ENCODE measurements around the gene TMEM132C. TPM values are rescaled to one million over a fixed set of nuclear protein-coding genes. Genes with fewer than 3 reads are reported as not detected.

The TMEM132C gene
- total and polyA plus RNA-seq, 2 of the 8 experiments (the other 6 are each of a cell fraction or from before 2014, with no cell fraction given): 0.23 to 0.76 TPM

DNA sequence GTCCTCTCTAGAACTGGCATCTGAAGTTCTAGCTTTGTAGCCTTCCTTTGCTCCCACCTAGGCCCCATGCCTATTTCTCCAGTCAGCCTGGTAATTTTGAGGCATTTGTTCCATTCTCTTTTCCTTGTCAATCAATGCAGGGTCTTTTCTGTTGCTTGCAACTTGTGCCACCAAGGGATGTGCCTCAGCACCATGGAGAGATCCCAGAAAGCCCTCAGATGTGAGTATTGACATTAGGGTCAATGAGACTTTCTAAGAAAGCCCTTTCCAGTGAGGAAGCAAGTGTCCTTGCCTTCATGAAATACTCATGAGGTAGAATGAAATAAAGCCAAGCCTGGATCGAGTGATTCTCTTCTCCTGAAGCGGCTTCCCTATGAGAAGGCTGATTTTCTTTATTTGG is 342.9 kb downstream of the TMEM132C start:
- H3K79me2 ChIP-seq (ENCODE audit: control insufficient read depth in 1 of 2, insufficient read depth in 2 of 2, low read length in 2 of 2): no peaks in the 10 kb centered on the region
- H3K27ac ChIP-seq (ENCODE audit: low read depth, low read length): no peak overlapping the region
- no peaks in the 10 kb centered on the region for H3K9me3 ChIP-seq (ENCODE audit: insufficient read depth in 2 of 2, low read depth in 1 of 2, low read length in 1 of 2)
- H3K18ac ChIP-seq (ENCODE audit: extremely low read depth, low read length): no peak overlapping the region
- WGBS, 2 experiments (ENCODE audit: extremely low coverage in 1 of 2, insufficient coverage in 1 of 2, insufficient read length in 1 of 2, insufficient replicate concordance in 2 of 2, low coverage in 1 of 2, low lambda C conversion rate in 2 of 2, missing lambda C conversion rate in 1 of 2): 100% methylated on average over 2 of the region's 2 CpGs; no CpG with 5 or more reads in 1 of the 2 experiments
- H3K4me3 ChIP-seq (ENCODE audit: extremely low read depth in 1 of 4, insufficient read depth in 2 of 4, low read depth in 3 of 4, low read length in 4 of 4): no peak overlapping the region
- H3K23ac ChIP-seq (ENCODE audit: insufficient read length): no peak overlapping the region
- TF ChIP-seq TEAD4 (IDR thresholded peaks at IDR 0.05; ENCODE audit: low read depth, low read length) (no peak), EP300 (IDR thresholded peaks at IDR 0.05; ENCODE audit: borderline replicate concordance in 1 of 2, low read depth in 2 of 2, low read length in 2 of 2) (no peak), SIN3A (conservative IDR thresholded peaks at IDR 0.05 in 1 of 2, IDR thresholded peaks at IDR 0.05 in 1 of 2; ENCODE audit: low read depth in 1 of 2, low read length in 2 of 2) (peak in 1 of 2 experiments; percentile 74; a peak in 1 of 4 replicates), CEBPB (IDR thresholded peaks at IDR 0.05; ENCODE audit: low read depth, low read length) (no peak)
- ChIA-PET POLR2A (ENCODE audit: partially characterized antibody) (no interaction called here), CTCF (ENCODE audit: partially characterized antibody) (interaction anchor here (0.7 to 1.9 kb wide), 5 partner anchors 12 to 367 kb away, joined by 3 to 5 read pairs (median 3); no protein-coding TSS in a partner anchor)
- H4K8ac ChIP-seq (ENCODE audit: extremely low read depth, insufficient read depth, low read length): no peak overlapping the region
- no peak overlapping the region for H3K9ac ChIP-seq (replicated peaks in 1 of 4; ENCODE audit: extremely low read depth in 1 of 4, low read depth in 3 of 4, low read length in 3 of 4)
- H4K5ac ChIP-seq (ENCODE audit: insufficient read length, low read depth, low read length): no peak overlapping the region
- no peaks in the 10 kb centered on the region for H4K20me1 ChIP-seq (replicated peaks in 1 of 2; ENCODE audit: control insufficient read depth in 1 of 2, insufficient read depth in 2 of 2, low read length in 2 of 2)
- H3K56ac ChIP-seq (replicated peaks; ENCODE audit: insufficient read length, low read depth, low read length): no peak overlapping the region
- no peaks in the 10 kb centered on the region for H3K79me1 ChIP-seq (ENCODE audit: low read depth, low read length)
- no peak overlapping the region for H2BK5ac ChIP-seq (ENCODE audit: low read depth, low read length)
- no peak overlapping the region for H4K91ac ChIP-seq (replicated peaks; ENCODE audit: insufficient read length, low read length)
- H2AK5ac ChIP-seq (ENCODE audit: low read depth, low read length): no peak overlapping the region
- H3K14ac ChIP-seq (ENCODE audit: insufficient read length): no peak overlapping the region
- no peak overlapping the region for H2BK12ac ChIP-seq (ENCODE audit: low read depth, low read length)
- FAIRE-seq (peak; percentile 45), DNase-seq (ENCODE audit: low read depth in 1 of 2, low spot score in 2 of 2) (peak in 1 of 2 experiments; percentile 52)
- H3K36me3 ChIP-seq (ENCODE audit: control insufficient read depth in 2 of 4, insufficient read depth in 4 of 4, low read length in 3 of 4): no peaks in the 10 kb centered on the region
- no peak overlapping the region for H2BK20ac ChIP-seq (ENCODE audit: low read length)
- H3K4me2 ChIP-seq (ENCODE audit: insufficient read depth in 1 of 2, low read depth in 2 of 2, low read length in 2 of 2): no peak overlapping the region
- no peaks in the 10 kb centered on the region for H3K27me3 ChIP-seq (replicated peaks in 1 of 4; ENCODE audit: control insufficient read depth in 3 of 4, extremely low read depth in 1 of 4, insufficient read depth in 3 of 4, low read length in 3 of 4)
- no peak overlapping the region for H2BK15ac ChIP-seq (ENCODE audit: low read length)
- H2AFZ ChIP-seq (ENCODE audit: low read length): no peak overlapping the region
- peaks cover under 1% of the 10 kb centered on the region; the same call in 1 of the 2 replicates for H3K23me2 ChIP-seq (ENCODE audit: low read depth, low read length)
- H3K4me1 ChIP-seq (replicated peaks in 1 of 4; ENCODE audit: control insufficient read depth in 3 of 4, insufficient read depth in 4 of 4, low read length in 3 of 4): peaks cover 0 to 4% (median 1%) of the 10 kb centered on the region in 4 experiments; a peak in 4 of 7 replicates
- H3K4ac ChIP-seq (replicated peaks; ENCODE audit: insufficient read length, low read depth, low read length): no peak overlapping the region
- no peak overlapping the region for H2BK120ac ChIP-seq (replicated peaks; ENCODE audit: low read depth, low read length)
